ENCODE measurements around the gene NFATC2.

- TF ChIP-seq CTCF (IDR thresholded peaks at IDR 0.05; ENCODE audit: insufficient read depth, low read depth, low read length) (no peak), EZH2 (IDR thresholded peaks at IDR 0.05; ENCODE audit: insufficient read depth, low read length) (no peak)
Observed at GRCh38 chr20:51412951-51413481, 129.5 kb downstream of the NFATC2 start.

Data from astrocyte (in vitro differentiated cells and primary cell).